Endodermal cell (in vitro differentiated cells): ENCODE data around the gene RPL7L1. TPM values are rescaled to one million over a fixed set of nuclear protein-coding genes. Genes with fewer than 3 reads are reported as not detected.

Source experiments
- DNase-seq: peaks from one replicate; pipeline ENCODE4 v3.0.0-alpha.2; 2017
- H3K27ac ChIP-seq: 2 replicates; pipeline ENCODE4 v1.5.1; 2013; ENCODE audit warnings: mild to moderate bottlenecking, low read depth, low read length, moderate library complexity
- H3K27me3 ChIP-seq: 2 replicates; pipeline ENCODE4 v1.6.1; 2013; ENCODE audit warnings: mild to moderate bottlenecking, low read length, moderate library complexity; ENCODE audit not compliant: insufficient read depth, control insufficient read depth, poor library complexity, severe bottlenecking
- H3K36me3 ChIP-seq: 2 replicates; pipeline ENCODE4 v1.7.0; 2013; ENCODE audit warnings: mild to moderate bottlenecking, low read length, moderate library complexity; ENCODE audit not compliant: control insufficient read depth, insufficient read depth
- H3K4me1 ChIP-seq: one replicate; pipeline ENCODE4 v1.7.0; 2013; ENCODE audit warnings: low read length; ENCODE audit not compliant: control insufficient read depth, insufficient read depth
- H3K4me3 ChIP-seq: 2 replicates; pipeline ENCODE4 v1.5.1; 2013; ENCODE audit warnings: mild to moderate bottlenecking, low read length, moderate library complexity
- H3K9ac ChIP-seq: 2 replicates; pipeline ENCODE4 v1.6.1; 2013; ENCODE audit warnings: mild to moderate bottlenecking, low read length, moderate library complexity; ENCODE audit not compliant: poor library complexity, severe bottlenecking; ENCODE audit errors: extremely low read depth
- H3K9me3 ChIP-seq: 2 replicates; pipeline ENCODE4 v1.6.1; 2013; ENCODE audit warnings: mild to moderate bottlenecking, low read length, moderate library complexity; ENCODE audit not compliant: control insufficient read depth
- H3K27ac Mint-ChIP-seq: 2 replicates; pipeline ENCODE4 v1.8.0; 2020; ENCODE audit warnings: mixed read lengths
- H3K27me3 Mint-ChIP-seq: 2 replicates; pipeline ENCODE4 v1.8.0; 2021; ENCODE audit warnings: mild to moderate bottlenecking, mixed read lengths; ENCODE audit not compliant: insufficient read depth
- H3K36me3 Mint-ChIP-seq: 2 replicates; pipeline ENCODE4 v1.8.0; 2020; ENCODE audit warnings: low read depth, mixed read lengths
- H3K4me1 Mint-ChIP-seq: 2 replicates; pipeline ENCODE4 v1.8.0; 2020; ENCODE audit warnings: mixed read lengths
- H3K4me3 Mint-ChIP-seq: 2 replicates; pipeline ENCODE4 v1.8.0; 2020; ENCODE audit warnings: mild to moderate bottlenecking, moderate library complexity, mixed read lengths
- H3K9me3 Mint-ChIP-seq: 2 replicates; pipeline ENCODE4 v1.8.0; 2020; ENCODE audit warnings: mild to moderate bottlenecking, mixed read lengths
- WGBS, 2 experiments: methylation state at CpG; one replicate each; pipeline versions ENCODE4 v1.1.5 to v1.1.7; 2013; ENCODE audit warnings: missing lambda C conversion rate in 2 of 2, mixed read lengths in 1 of 2; ENCODE audit not compliant: insufficient coverage in 1 of 2, insufficient read length in 1 of 2; 5-methylcytosine and 5-hydroxymethylcytosine counted together
- total RNA-seq, 2 donors: library from RNA; stranded (reverse); fragmentation: NEBNext Ultra II Directional in 1 of 2; extraction: Animal tissue kit (Norgen Biotek cat#: 25700) in 1 of 2; gene quantifications; 2 replicates in 1 of 2; 3 replicates in 1 of 2; pipeline ENCODE4 v1.2.1, GENCODE V29; 2021
- TF ChIP-seq, protein P1 (sequence below): fragments of 200-600 bp; sonication (generic); conservative IDR thresholded peaks from 2 replicates; pipeline ENCODE4 v1.5.0; 2021; ENCODE audit warnings: antibody characterized with exemption, mild to moderate bottlenecking

The RPL7L1 gene
- total RNA-seq, 2 donors from 2014 or later: 112 to 114 TPM

DNA sequence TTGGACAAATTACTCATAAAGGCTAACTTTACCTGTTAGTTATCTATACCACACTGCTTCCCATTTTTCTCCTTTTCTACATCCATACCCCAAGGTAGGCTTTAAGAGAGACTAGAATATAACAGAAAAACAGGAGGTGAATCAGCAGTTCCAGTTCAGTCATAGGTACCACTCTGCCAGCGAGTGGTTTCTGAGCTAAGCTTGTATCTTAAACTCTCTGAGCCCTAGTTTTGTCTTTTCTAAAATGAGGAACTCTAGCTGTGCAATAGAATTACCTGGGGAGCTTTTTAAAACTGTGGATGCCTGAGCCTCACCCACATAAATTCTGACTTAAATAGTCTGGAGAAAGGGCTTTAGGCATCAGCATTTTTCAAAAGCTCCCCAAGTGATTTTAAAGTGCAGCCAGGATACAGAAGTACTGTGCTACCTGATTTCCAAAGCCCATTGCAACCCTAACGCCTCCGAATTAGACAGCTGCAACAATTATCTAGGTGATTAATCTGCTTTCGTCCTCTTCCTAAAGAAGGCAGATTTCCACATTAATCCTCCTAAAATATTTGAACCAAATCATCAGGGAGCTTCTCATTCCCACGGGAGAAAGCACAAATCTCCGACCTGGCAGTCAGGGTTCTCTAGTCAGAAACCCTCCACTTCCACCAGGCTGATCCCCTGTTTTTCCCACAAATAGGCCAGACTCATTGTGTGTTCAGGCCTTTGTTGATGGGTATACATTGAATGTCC is 37.4 kb upstream of the RPL7L1 start:
- H3K4me3 ChIP-seq: no peak overlapping the region
- TF ChIP-seq, protein P1, sequence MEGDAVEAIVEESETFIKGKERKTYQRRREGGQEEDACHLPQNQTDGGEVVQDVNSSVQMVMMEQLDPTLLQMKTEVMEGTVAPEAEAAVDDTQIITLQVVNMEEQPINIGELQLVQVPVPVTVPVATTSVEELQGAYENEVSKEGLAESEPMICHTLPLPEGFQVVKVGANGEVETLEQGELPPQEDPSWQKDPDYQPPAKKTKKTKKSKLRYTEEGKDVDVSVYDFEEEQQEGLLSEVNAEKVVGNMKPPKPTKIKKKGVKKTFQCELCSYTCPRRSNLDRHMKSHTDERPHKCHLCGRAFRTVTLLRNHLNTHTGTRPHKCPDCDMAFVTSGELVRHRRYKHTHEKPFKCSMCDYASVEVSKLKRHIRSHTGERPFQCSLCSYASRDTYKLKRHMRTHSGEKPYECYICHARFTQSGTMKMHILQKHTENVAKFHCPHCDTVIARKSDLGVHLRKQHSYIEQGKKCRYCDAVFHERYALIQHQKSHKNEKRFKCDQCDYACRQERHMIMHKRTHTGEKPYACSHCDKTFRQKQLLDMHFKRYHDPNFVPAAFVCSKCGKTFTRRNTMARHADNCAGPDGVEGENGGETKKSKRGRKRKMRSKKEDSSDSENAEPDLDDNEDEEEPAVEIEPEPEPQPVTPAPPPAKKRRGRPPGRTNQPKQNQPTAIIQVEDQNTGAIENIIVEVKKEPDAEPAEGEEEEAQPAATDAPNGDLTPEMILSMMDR: no peak
- no peak overlapping the region for H3K27ac ChIP-seq
- no peak overlapping the region for H3K27ac Mint-ChIP-seq
- H3K4me1 Mint-ChIP-seq: peaks cover 11% of the 10 kb centered on the region
- H3K27me3 ChIP-seq: no peaks in the 10 kb centered on the region
- no peaks in the 10 kb centered on the region for H3K9me3 Mint-ChIP-seq
- H3K4me3 Mint-ChIP-seq: no peak overlapping the region
- H3K9me3 ChIP-seq: no peaks in the 10 kb centered on the region
- no peak overlapping the region for H3K9ac ChIP-seq
- H3K27me3 Mint-ChIP-seq: no peaks in the 10 kb centered on the region
- no peaks in the 10 kb centered on the region for H3K4me1 ChIP-seq
- DNase-seq: no peak
- H3K36me3 ChIP-seq: no peaks in the 10 kb centered on the region
- peaks cover 21% of the 10 kb centered on the region for H3K36me3 Mint-ChIP-seq
- WGBS, 2 experiments: 90 to 93% methylated on average over 5 to 6 of the region's 6 CpGs

DNA sequence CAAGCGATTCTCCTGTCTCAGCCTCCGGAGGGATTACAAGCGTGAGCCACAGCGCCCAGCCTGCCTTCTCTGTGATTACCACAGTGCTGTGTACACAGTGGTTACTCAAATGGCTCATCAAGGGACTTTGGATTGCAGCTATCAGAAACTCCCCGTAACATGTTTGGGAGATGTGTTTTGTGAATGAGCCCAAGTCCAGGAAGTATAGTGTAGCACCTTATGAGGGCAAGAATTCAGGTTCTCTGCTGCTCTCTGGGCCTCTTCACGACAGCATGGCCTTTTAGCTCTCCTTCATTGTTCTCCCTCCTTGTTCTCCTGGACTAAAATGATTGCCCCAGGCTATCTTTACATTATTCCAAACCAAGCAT is 34.1 kb upstream of the RPL7L1 start:
- TF ChIP-seq, protein P1: no peak
- no peaks in the 10 kb centered on the region for H3K36me3 ChIP-seq
- H3K27me3 ChIP-seq: no peaks in the 10 kb centered on the region
- Mint-ChIP-seq H3K27ac (no peak overlapping the region), H3K4me3 (no peak overlapping the region), H3K9me3 (no peaks in the 10 kb centered on the region), H3K27me3 (no peaks in the 10 kb centered on the region), H3K36me3 (peaks cover 18% of the 10 kb centered on the region), H3K4me1 (peaks cover 11% of the 10 kb centered on the region)
- H3K27ac ChIP-seq: no peak overlapping the region
- WGBS, 2 experiments: 94 to 98% methylated on average over 6 of the region's 6 CpGs
- H3K9me3 ChIP-seq: no peaks in the 10 kb centered on the region
- no peak for DNase-seq
- no peaks in the 10 kb centered on the region for H3K4me1 ChIP-seq
- H3K9ac ChIP-seq: no peak overlapping the region
- no peak overlapping the region for H3K4me3 ChIP-seq

DNA sequence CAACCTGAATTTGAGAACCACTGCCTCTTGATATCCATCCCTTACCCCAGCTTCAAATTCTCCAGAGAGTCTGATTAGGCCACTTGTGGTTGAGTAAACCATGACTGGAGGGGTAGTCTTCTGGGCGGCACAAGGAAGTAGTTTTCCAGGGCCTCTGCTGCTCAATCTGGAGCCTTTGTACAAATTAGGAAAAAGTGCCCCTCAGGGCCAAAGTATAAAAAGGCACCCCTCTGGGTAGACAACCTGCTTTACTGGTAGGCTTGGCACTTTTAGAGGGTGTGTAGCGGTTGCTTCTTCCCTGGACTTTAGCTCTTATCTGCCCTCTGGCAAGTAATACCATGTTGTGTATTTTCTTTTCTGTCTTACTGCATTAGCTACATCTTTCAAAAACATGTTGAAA is 32.9 kb upstream of the RPL7L1 start:
- Mint-ChIP-seq H3K4me1 (peaks cover 10% of the 10 kb centered on the region), H3K36me3 (peaks cover 18% of the 10 kb centered on the region), H3K27ac (no peak overlapping the region), H3K27me3 (no peaks in the 10 kb centered on the region), H3K4me3 (no peak overlapping the region), H3K9me3 (no peaks in the 10 kb centered on the region)
- no peaks in the 10 kb centered on the region for H3K9me3 ChIP-seq
- H3K36me3 ChIP-seq: no peaks in the 10 kb centered on the region
- WGBS, 2 experiments: 91 to 100% methylated on average over 2 of the region's 2 CpGs
- H3K4me3 ChIP-seq: no peak overlapping the region
- no peak overlapping the region for H3K9ac ChIP-seq
- H3K4me1 ChIP-seq: no peaks in the 10 kb centered on the region
- TF ChIP-seq, protein P1: no peak
- no peak for DNase-seq
- H3K27me3 ChIP-seq: no peaks in the 10 kb centered on the region
- no peak overlapping the region for H3K27ac ChIP-seq
